BE2C (cell line): ENCODE data around the gene KIAA1210.

Source experiments
- DNase-seq: peaks from one replicate; pipeline ENCODE4 v3.0.0-alpha.2; 2020
- H3K27me3 ChIP-seq: fragments of 250-450 bp; sonication (Bioruptor Pico); 2 replicates; pipeline ENCODE4 v1.5.1; 2020; ENCODE audit warnings: mild to moderate bottlenecking
- H3K36me3 ChIP-seq: fragments of 250-450 bp; sonication (Bioruptor Pico); 2 replicates; pipeline ENCODE4 v1.5.1; 2020; ENCODE audit warnings: mild to moderate bottlenecking
- H3K4me1 ChIP-seq: fragments of 250-450 bp; sonication (Bioruptor Pico); 2 replicates; pipeline ENCODE4 v1.5.1; 2020
- H3K4me3 ChIP-seq: 2 replicates; pipeline ENCODE4 v1.5.1; 2011; ENCODE audit warnings: low read depth, low read length
- H3K9me3 ChIP-seq: fragments of 250-450 bp; sonication (Bioruptor Pico); 2 replicates; pipeline ENCODE4 v1.5.1; 2020
- CTCF ChIP-seq: IDR thresholded peaks from 2 replicates; pipeline ENCODE4 v1.5.1; 2012; ENCODE audit warnings: mild to moderate bottlenecking, low read depth, low read length

KIAA1210 gene

GRCh38 chrX:119105826-119106225 is 21.8 kb downstream of the KIAA1210 start:
- H3K36me3 ChIP-seq = no peaks in the 10 kb centered on the region
- no peaks in the 10 kb centered on the region for H3K9me3 ChIP-seq
- no peaks in the 10 kb centered on the region for H3K4me1 ChIP-seq
- no peak for DNase-seq
- no peak for TF ChIP-seq CTCF
- no peak overlapping the region for H3K4me3 ChIP-seq
- H3K27me3 ChIP-seq = no peaks in the 10 kb centered on the region

DNA sequence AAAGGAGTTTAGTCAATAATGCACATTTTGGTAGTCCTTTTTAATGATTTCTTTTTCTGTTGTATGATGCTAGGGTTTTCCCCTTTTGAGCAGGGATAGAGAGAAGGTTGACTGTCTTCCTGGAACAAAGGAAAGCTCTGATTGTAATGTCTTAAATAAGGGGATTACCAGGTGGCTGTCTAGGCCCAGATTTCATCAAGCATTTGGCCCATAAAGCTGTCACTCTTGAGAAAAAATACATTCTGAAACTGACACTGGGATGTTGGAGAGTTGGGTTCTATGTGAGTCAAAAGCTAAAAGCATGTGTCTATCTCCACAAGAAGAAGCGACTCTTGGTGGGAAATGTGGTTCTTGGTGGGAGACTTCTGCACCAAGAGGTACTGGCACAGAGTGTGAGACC is 26.4 kb downstream of the KIAA1210 start:
- TF ChIP-seq CTCF = no peak
- Histone ChIP-seq H3K4me1 (no peaks in the 10 kb centered on the region), H3K9me3 (no peaks in the 10 kb centered on the region), H3K27me3 (no peaks in the 10 kb centered on the region), H3K36me3 (no peaks in the 10 kb centered on the region), H3K4me3 (no peak overlapping the region)
- DNase-seq = no peak

GRCh38 chrX:119095936-119096335 is 31.7 kb downstream of the KIAA1210 start:
- H3K4me1 ChIP-seq = no peaks in the 10 kb centered on the region
- H3K27me3 ChIP-seq = no peaks in the 10 kb centered on the region
- no peak for TF ChIP-seq CTCF
- H3K4me3 ChIP-seq = no peak overlapping the region
- H3K36me3 ChIP-seq = no peaks in the 10 kb centered on the region
- no peaks in the 10 kb centered on the region for H3K9me3 ChIP-seq
- no peak for DNase-seq

- Histone ChIP-seq H3K4me1 (no peaks in the 10 kb centered on the region), H3K36me3 (no peaks in the 10 kb centered on the region), H3K9me3 (no peaks in the 10 kb centered on the region), H3K27me3 (no peaks in the 10 kb centered on the region), H3K4me3 (no peak overlapping the region)
- no peak for TF ChIP-seq CTCF
- DNase-seq = no peak
These were observed 32.8 kb downstream of the KIAA1210 start for GRCh38 chrX:119094819-119095218.

DNA sequence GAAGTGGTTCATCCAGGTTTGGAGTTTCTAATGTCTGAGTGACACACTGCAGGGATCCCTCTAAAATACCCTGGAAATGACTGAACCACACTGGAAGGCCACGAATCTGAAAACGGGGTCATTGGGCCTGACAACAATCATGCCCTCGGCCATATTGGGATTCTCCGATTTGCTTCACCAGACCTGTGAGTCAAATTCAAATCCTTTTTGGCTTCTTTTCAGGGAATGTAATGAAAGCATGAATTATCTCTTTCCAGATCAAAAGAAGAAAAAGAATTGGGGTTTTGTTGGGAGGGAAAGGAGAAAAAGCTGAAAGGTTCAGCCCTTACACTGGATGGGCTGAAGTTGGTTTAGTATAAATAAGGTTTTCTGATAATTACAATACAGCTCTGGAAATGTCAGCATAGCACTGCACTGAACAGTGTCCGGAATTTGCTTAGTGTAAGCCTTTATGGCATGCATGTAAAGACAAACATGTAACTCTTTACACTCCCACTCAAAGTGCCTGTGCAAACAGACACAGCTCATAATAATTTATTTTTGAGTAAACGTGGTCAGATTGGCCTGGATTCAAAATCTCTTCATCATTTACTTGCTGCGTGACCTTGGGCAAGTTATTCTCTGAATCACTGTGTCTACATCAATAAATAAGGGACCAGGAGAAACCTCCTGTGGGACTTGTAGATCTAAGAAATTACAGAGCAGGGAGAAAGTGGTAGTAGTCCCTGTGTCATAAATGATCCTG is 33.4 kb downstream of the KIAA1210 start:
- H3K36me3 ChIP-seq = no peaks in the 10 kb centered on the region
- H3K9me3 ChIP-seq = no peaks in the 10 kb centered on the region
- DNase-seq = no peak
- no peak for TF ChIP-seq CTCF
- H3K4me1 ChIP-seq = no peaks in the 10 kb centered on the region
- H3K4me3 ChIP-seq = no peak overlapping the region
- no peaks in the 10 kb centered on the region for H3K27me3 ChIP-seq

GRCh38 chrX:119090627-119091026 is 37.0 kb downstream of the KIAA1210 start:
- H3K4me3 ChIP-seq = no peak overlapping the region
- no peak for DNase-seq
- H3K4me1 ChIP-seq = no peaks in the 10 kb centered on the region
- H3K36me3 ChIP-seq = no peaks in the 10 kb centered on the region
- H3K27me3 ChIP-seq = no peaks in the 10 kb centered on the region
- no peak for TF ChIP-seq CTCF
- no peaks in the 10 kb centered on the region for H3K9me3 ChIP-seq
